ENCODE data around the gene BID. TPM values are rescaled to one million over a fixed set of nuclear protein-coding genes. Genes with fewer than 3 reads are reported as not detected.

Gene BID
- total and polyA plus RNA-seq, 5 donors = 7.2 to 13.1 (median 12.4) TPM

- no peaks in the 10 kb centered on the region for H3K9me3 ChIP-seq (ENCODE audit: control insufficient read depth, low read length)
- 91% methylated on average over 13 of the region's 13 CpGs for WGBS
- intact Hi-C loops (cut with DNase I) = no loop called here
- H3K27ac ChIP-seq (ENCODE audit: low read length) = no peak overlapping the region
- H3K4me3 ChIP-seq (ENCODE audit: low read length) = no peak overlapping the region
- DNase-seq (peak in 1 of 3 donors; percentile 26), ATAC-seq (no peak)
- H3K4me1 ChIP-seq (ENCODE audit: control insufficient read depth, insufficient read depth, low read length) = peaks cover 7% of the 10 kb centered on the region
- H3K27me3 ChIP-seq (ENCODE audit: control insufficient read depth, insufficient read depth) = no peaks in the 10 kb centered on the region
Observed at GRCh38 chr22:17782621-17783020, 8.4 kb upstream of the BID start.

GRCh38 chr22:17782158-17782557 is 7.9 kb upstream of the BID start:
- Histone ChIP-seq H3K9me3 (ENCODE audit: control insufficient read depth, low read length) (no peaks in the 10 kb centered on the region), H3K27ac (ENCODE audit: low read length) (no peak overlapping the region), H3K27me3 (ENCODE audit: control insufficient read depth, insufficient read depth) (no peaks in the 10 kb centered on the region), H3K4me3 (ENCODE audit: low read length) (no peak overlapping the region), H3K4me1 (ENCODE audit: control insufficient read depth, insufficient read depth, low read length) (peaks cover 5% of the 10 kb centered on the region)
- 84% methylated on average over 13 of the region's 13 CpGs for WGBS
- DNase-seq (peak in 2 of 3 donors; percentile 34 to 43), ATAC-seq (no peak)
- intact Hi-C loops (cut with DNase I) = no loop called here

GRCh38 chr22:17781319-17782031 is 7.2 kb upstream of the BID start:
- H3K9me3 ChIP-seq (ENCODE audit: control insufficient read depth, low read length) = no peaks in the 10 kb centered on the region
- H3K4me3 ChIP-seq (ENCODE audit: low read length) = no peak overlapping the region
- no peak for ATAC-seq
- intact Hi-C loops (cut with DNase I) = no loop called here
- peaks cover 4% of the 10 kb centered on the region for H3K4me1 ChIP-seq (ENCODE audit: control insufficient read depth, insufficient read depth, low read length)
- WGBS = 65% methylated on average over 12 of the region's 12 CpGs
- no peak overlapping the region for H3K27ac ChIP-seq (ENCODE audit: low read length)
- peak in 2 of 3 donors; percentile 54 to 56 for DNase-seq
- no peaks in the 10 kb centered on the region for H3K27me3 ChIP-seq (ENCODE audit: control insufficient read depth, insufficient read depth)

- intact Hi-C loops (cut with DNase I) = no loop called here
Observed at GRCh38 chr22:17780741-17781318, 6.6 kb upstream of the BID start.

GRCh38 chr22:17780116-17780740 is 6.0 kb upstream of the BID start:
- H3K4me1 ChIP-seq (ENCODE audit: control insufficient read depth, insufficient read depth, low read length) = no peaks in the 10 kb centered on the region
- H3K4me3 ChIP-seq (ENCODE audit: low read length) = no peak overlapping the region
- WGBS = 81% methylated on average over 19 of the region's 19 CpGs
- peak in 1 of 3 donors; percentile 40 for DNase-seq
- H3K27me3 ChIP-seq (ENCODE audit: control insufficient read depth, insufficient read depth) = no peaks in the 10 kb centered on the region
- ATAC-seq = no peak
- intact Hi-C loops (cut with DNase I) = no loop called here
- no peaks in the 10 kb centered on the region for H3K9me3 ChIP-seq (ENCODE audit: control insufficient read depth, low read length)
- no peak overlapping the region for H3K27ac ChIP-seq (ENCODE audit: low read length)

More at GRCh38 chr22:17780741-17781318, 6.6 kb upstream of the BID start:
- no peak overlapping the region for H3K4me3 ChIP-seq (ENCODE audit: low read length)
- no peak overlapping the region for H3K27ac ChIP-seq (ENCODE audit: low read length)
- DNase-seq (peak; percentile 3 to 57 (median 13)), ATAC-seq (no peak)
- WGBS = 87% methylated on average over 10 of the region's 10 CpGs
- H3K9me3 ChIP-seq (ENCODE audit: control insufficient read depth, low read length) = no peaks in the 10 kb centered on the region
- no peaks in the 10 kb centered on the region for H3K27me3 ChIP-seq (ENCODE audit: control insufficient read depth, insufficient read depth)
- peaks cover 4% of the 10 kb centered on the region for H3K4me1 ChIP-seq (ENCODE audit: control insufficient read depth, insufficient read depth, low read length)

- WGBS = 70% methylated on average over 27 of the region's 27 CpGs
Observed at GRCh38 chr22:17779286-17780115, 5.2 kb upstream of the BID start.

GRCh38 chr22:17778412-17778976 is 4.2 kb upstream of the BID start:
- no peak overlapping the region for H3K4me3 ChIP-seq (ENCODE audit: low read length)
- intact Hi-C loops (cut with DNase I) = no loop called here
- no peaks in the 10 kb centered on the region for H3K27me3 ChIP-seq (ENCODE audit: control insufficient read depth, insufficient read depth)
- no peaks in the 10 kb centered on the region for H3K9me3 ChIP-seq (ENCODE audit: control insufficient read depth, low read length)
- 93% methylated on average over 23 of the region's 23 CpGs for WGBS
- no peak overlapping the region for H3K27ac ChIP-seq (ENCODE audit: low read length)
- ATAC-seq (no peak), DNase-seq (peak in 1 of 3 donors; percentile 16)
- H3K4me1 ChIP-seq (ENCODE audit: control insufficient read depth, insufficient read depth, low read length) = peaks cover 2% of the 10 kb centered on the region

More at GRCh38 chr22:17779286-17780115, 5.2 kb upstream of the BID start:
- Histone ChIP-seq H3K4me1 (ENCODE audit: control insufficient read depth, insufficient read depth, low read length) (peaks cover 2% of the 10 kb centered on the region), H3K27ac (ENCODE audit: low read length) (no peak overlapping the region), H3K9me3 (ENCODE audit: control insufficient read depth, low read length) (no peaks in the 10 kb centered on the region), H3K27me3 (ENCODE audit: control insufficient read depth, insufficient read depth) (no peaks in the 10 kb centered on the region), H3K4me3 (ENCODE audit: low read length) (no peak overlapping the region)
- DNase-seq (peak in 1 of 3 donors; percentile 44), ATAC-seq (no peak)
- intact Hi-C loops (cut with DNase I) = no loop called here

- WGBS = 64% methylated on average over 6 of the region's 6 CpGs
- H3K27me3 ChIP-seq (ENCODE audit: control insufficient read depth, insufficient read depth) = no peaks in the 10 kb centered on the region
- no peak for DNase-seq
- no peak overlapping the region for H3K27ac ChIP-seq (ENCODE audit: low read length)
- ATAC-seq = no peak
- no peak overlapping the region for H3K4me3 ChIP-seq (ENCODE audit: low read length)
- peaks cover 2% of the 10 kb centered on the region for H3K4me1 ChIP-seq (ENCODE audit: control insufficient read depth, insufficient read depth, low read length)
- intact Hi-C loops (cut with DNase I) = no loop called here
- no peaks in the 10 kb centered on the region for H3K9me3 ChIP-seq (ENCODE audit: control insufficient read depth, low read length)
Observed at GRCh38 chr22:17777717-17778044, 3.4 kb upstream of the BID start.

GRCh38 chr22:17777005-17777716 is 2.9 kb upstream of the BID start:
- intact Hi-C loops (cut with DNase I) = no loop called here
- peak in 2 of 3 donors; percentile 71 to 73 for DNase-seq
- H3K4me3 ChIP-seq (ENCODE audit: low read length) = peak overlapping the region; percentile 1
- peak overlapping the region; percentile 7 for H3K27ac ChIP-seq (ENCODE audit: low read length)
- ATAC-seq = no peak
- peaks cover 2% of the 10 kb centered on the region for H3K4me1 ChIP-seq (ENCODE audit: control insufficient read depth, insufficient read depth, low read length)
- 52% methylated on average over 27 of the region's 27 CpGs for WGBS
- H3K9me3 ChIP-seq (ENCODE audit: control insufficient read depth, low read length) = no peaks in the 10 kb centered on the region
- H3K27me3 ChIP-seq (ENCODE audit: control insufficient read depth, insufficient read depth) = no peaks in the 10 kb centered on the region

- Histone ChIP-seq H3K9me3 (ENCODE audit: control insufficient read depth, low read length) (no peaks in the 10 kb centered on the region), H3K4me1 (ENCODE audit: control insufficient read depth, insufficient read depth, low read length) (peaks cover 2% of the 10 kb centered on the region), H3K27ac (ENCODE audit: low read length) (no peak overlapping the region), H3K4me3 (ENCODE audit: low read length) (no peak overlapping the region), H3K27me3 (ENCODE audit: control insufficient read depth, insufficient read depth) (no peaks in the 10 kb centered on the region)
- intact Hi-C loops (cut with DNase I) = no loop called here
- no peak for ATAC-seq
- 88% methylated on average over 10 of the region's 10 CpGs for WGBS
- peak in 1 of 3 donors; percentile 21 for DNase-seq
Observed at GRCh38 chr22:17775781-17776465, 1.7 kb upstream of the BID start.
